ENCODE measurements around the gene SYNGAP1. TPM values are rescaled to one million over a fixed set of nuclear protein-coding genes. Genes with fewer than 3 reads are reported as not detected.

The SYNGAP1 gene
- total and polyA plus RNA-seq, 2 of the 8 experiments (the other 6 are each of a cell fraction or from before 2014, with no cell fraction given), result 31.0 to 101 TPM

DNA sequence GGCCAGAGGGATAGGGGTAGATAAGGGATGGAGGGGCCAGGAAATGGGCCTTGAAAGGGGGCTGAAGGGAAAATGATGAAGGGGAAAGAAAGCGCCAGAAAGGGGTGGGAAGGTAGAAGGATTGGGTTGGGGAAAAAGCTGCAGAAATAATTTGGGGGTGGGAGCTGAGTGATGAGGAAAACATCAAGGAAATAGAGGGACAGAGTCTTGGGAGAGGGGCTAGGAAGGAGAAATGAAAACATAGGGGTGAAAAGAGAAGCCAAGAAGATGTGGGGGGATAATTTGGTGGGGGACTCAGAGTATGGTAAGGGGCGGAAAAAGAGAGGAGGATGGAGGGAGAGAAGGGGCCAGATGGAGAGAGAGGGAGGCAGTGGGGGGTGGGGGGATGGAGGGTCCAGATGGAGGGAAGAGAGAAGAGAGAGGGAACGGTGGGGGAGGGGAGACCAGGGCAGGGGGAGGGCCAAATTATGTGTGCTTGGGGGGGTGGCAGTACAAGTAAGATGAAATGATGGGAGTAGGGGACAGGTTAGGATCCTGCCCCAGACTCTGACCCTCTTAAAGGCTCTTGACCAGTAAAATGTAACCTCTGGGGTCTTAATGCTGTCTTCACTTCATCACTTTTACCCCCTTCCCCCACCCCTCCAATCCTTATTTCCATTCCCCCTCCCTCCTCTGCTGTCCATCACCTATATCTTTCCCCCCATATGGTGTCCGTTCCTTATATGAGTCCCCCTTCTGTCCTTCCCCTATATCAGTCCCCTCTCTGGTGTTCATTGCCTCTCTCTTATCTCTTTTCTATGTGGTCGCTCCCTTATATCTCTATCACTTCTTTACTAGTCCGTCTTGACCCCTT lies 852 bp downstream of the SYNGAP1 start:
- H2BK120ac ChIP-seq (replicated peaks; ENCODE audit: low read depth, low read length), result no peak overlapping the region
- no peak overlapping the region; the same call in 1 of the 2 replicates for H2BK5ac ChIP-seq (ENCODE audit: low read depth, low read length)
- peak overlapping the region; percentile 54; the same call in 1 of the 2 replicates for H3K27ac ChIP-seq (ENCODE audit: low read depth, low read length)
- H2BK20ac ChIP-seq (ENCODE audit: low read length), result no peak overlapping the region
- ChIA-PET POLR2A (ENCODE audit: partially characterized antibody) (interaction anchor here (0.6 to 4.4 kb wide), 6 partner anchors 11 to 173 kb away, joined by 3 to 82 read pairs (median 3); no protein-coding TSS in a partner anchor), CTCF (ENCODE audit: partially characterized antibody) (interaction anchor here (0.6 kb wide), 1 partner anchor 12 kb away, joined by 3 read pairs; no protein-coding TSS in a partner anchor)
- DNase-seq (ENCODE audit: low read depth in 1 of 2, low spot score in 2 of 2), result no peak
- peaks cover under 1 to 8% of the 10 kb centered on the region in 2 experiments for H4K20me1 ChIP-seq (replicated peaks in 1 of 2; ENCODE audit: control insufficient read depth in 1 of 2, insufficient read depth in 2 of 2, low read length in 2 of 2)
- peak overlapping the region; percentile 82 for H4K91ac ChIP-seq (replicated peaks; ENCODE audit: insufficient read length, low read length)
- peak overlapping the region; percentile 46 to 99 (median 60) for H3K4me3 ChIP-seq (ENCODE audit: extremely low read depth in 1 of 4, insufficient read depth in 2 of 4, low read depth in 3 of 4, low read length in 4 of 4)
- no peak overlapping the region for H4K8ac ChIP-seq (ENCODE audit: extremely low read depth, insufficient read depth, low read length)
- H3K79me2 ChIP-seq (ENCODE audit: control insufficient read depth in 1 of 2, insufficient read depth in 2 of 2, low read length in 2 of 2), result peaks cover 19 to 58% of the 10 kb centered on the region in 2 experiments
- H2BK15ac ChIP-seq (ENCODE audit: low read length), result no peak overlapping the region
- peaks cover under 1 to 19% (median 13%) of the 10 kb centered on the region in 4 experiments; a peak in 6 of 8 replicates for H3K36me3 ChIP-seq (ENCODE audit: control insufficient read depth in 2 of 4, insufficient read depth in 4 of 4, low read length in 3 of 4)
- peak overlapping the region; percentile 27 for H3K4ac ChIP-seq (replicated peaks; ENCODE audit: insufficient read length, low read depth, low read length)
- no peaks in the 10 kb centered on the region for H3K9me3 ChIP-seq (ENCODE audit: insufficient read depth in 2 of 2, low read depth in 1 of 2, low read length in 1 of 2)
- no peak for FAIRE-seq
- no peak overlapping the region for H2BK12ac ChIP-seq (ENCODE audit: low read depth, low read length)
- H3K4me1 ChIP-seq (replicated peaks in 1 of 4; ENCODE audit: control insufficient read depth in 3 of 4, insufficient read depth in 4 of 4, low read length in 3 of 4), result peaks cover 8 to 36% (median 15%) of the 10 kb centered on the region in 4 experiments
- 0 out of 2 replicates have a peak overlapping the region, but pooled peaks have one; percentile 29 for H2AK5ac ChIP-seq (ENCODE audit: low read depth, low read length)
- peaks cover 30% of the 10 kb centered on the region for H3K23me2 ChIP-seq (ENCODE audit: low read depth, low read length)
- peak overlapping the region in 3 of 4 experiments; percentile 9 to 79 (median 37); a peak in 4 of 7 replicates for H3K9ac ChIP-seq (replicated peaks in 1 of 4; ENCODE audit: extremely low read depth in 1 of 4, low read depth in 3 of 4, low read length in 3 of 4)
- 84% methylated on average over 3 of the region's 6 CpGs; no CpG with 5 or more reads in 1 of the 2 experiments for WGBS, 2 experiments (ENCODE audit: extremely low coverage in 1 of 2, insufficient coverage in 1 of 2, insufficient read length in 1 of 2, insufficient replicate concordance in 2 of 2, low coverage in 1 of 2, low lambda C conversion rate in 2 of 2, missing lambda C conversion rate in 1 of 2)
- H3K27me3 ChIP-seq (replicated peaks in 1 of 4; ENCODE audit: control insufficient read depth in 3 of 4, extremely low read depth in 1 of 4, insufficient read depth in 3 of 4, low read length in 3 of 4), result no peaks in the 10 kb centered on the region
- peaks cover 5% of the 10 kb centered on the region; the same call in 1 of the 2 replicates for H3K79me1 ChIP-seq (ENCODE audit: low read depth, low read length)
- no peak overlapping the region for H4K5ac ChIP-seq (ENCODE audit: insufficient read length, low read depth, low read length)
- no peak overlapping the region for H3K14ac ChIP-seq (ENCODE audit: insufficient read length)
- no peak overlapping the region for H3K23ac ChIP-seq (ENCODE audit: insufficient read length)
- peak overlapping the region; percentile 60; the same call in 1 of the 2 replicates for H3K18ac ChIP-seq (ENCODE audit: extremely low read depth, low read length)
- H3K4me2 ChIP-seq (ENCODE audit: insufficient read depth in 1 of 2, low read depth in 2 of 2, low read length in 2 of 2), result peak overlapping the region; percentile 67 to 89
- peak overlapping the region; percentile 44 for H3K56ac ChIP-seq (replicated peaks; ENCODE audit: insufficient read length, low read depth, low read length)
- no peak overlapping the region for H2AFZ ChIP-seq (ENCODE audit: low read length)
- TF ChIP-seq BRCA1 (IDR thresholded peaks at IDR 0.05; ENCODE audit: low read depth, low read length) (no peak), PHF8 (conservative IDR thresholded peaks at IDR 0.05; ENCODE audit: low read depth, low read length) (no peak), ZNF274 (IDR thresholded peaks at IDR 0.05; ENCODE audit: borderline replicate concordance, extremely low read depth, low read length) (no peak), SIX5 (IDR thresholded peaks at IDR 0.05; ENCODE audit: low read depth, low read length) (no peak), BCL11A (IDR thresholded peaks at IDR 0.05; ENCODE audit: low read depth in 2 of 2, low read length in 2 of 2) (no peak), RAD21 (IDR thresholded peaks at IDR 0.05 in 1 of 2, conservative IDR thresholded peaks at IDR 0.05 in 1 of 2; ENCODE audit: low read depth in 2 of 2, low read length in 2 of 2) (no peak), KDM5A (IDR thresholded peaks at IDR 0.05; ENCODE audit: low read length) (peak; percentile 77; the same call in 1 of the 2 replicates)
- TF ChIP-seq, protein P1, sequence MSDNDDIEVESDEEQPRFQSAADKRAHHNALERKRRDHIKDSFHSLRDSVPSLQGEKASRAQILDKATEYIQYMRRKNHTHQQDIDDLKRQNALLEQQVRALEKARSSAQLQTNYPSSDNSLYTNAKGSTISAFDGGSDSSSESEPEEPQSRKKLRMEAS (IDR thresholded peaks at IDR 0.05), result peak; percentile 30; the same call in 1 of the 2 replicates
- TF ChIP-seq, protein P2, sequence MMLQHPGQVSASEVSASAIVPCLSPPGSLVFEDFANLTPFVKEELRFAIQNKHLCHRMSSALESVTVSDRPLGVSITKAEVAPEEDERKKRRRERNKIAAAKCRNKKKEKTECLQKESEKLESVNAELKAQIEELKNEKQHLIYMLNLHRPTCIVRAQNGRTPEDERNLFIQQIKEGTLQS (IDR thresholded peaks at IDR 0.05; ENCODE audit: insufficient read depth, low read depth, low read length), result no peak
